Endothelial cell (in vitro differentiated cells): ENCODE measurements around the gene AGPAT2. TPM values are rescaled to one million over a fixed set of nuclear protein-coding genes. Genes with fewer than 3 reads are reported as not detected.

ENCODE experiments used
- DNase-seq: peaks from one replicate; pipeline ENCODE4 v3.0.0; 2021; ENCODE audit warnings: low spot score
- H3K27ac Mint-ChIP-seq: one replicate; pipeline ENCODE4 v1.8.0; 2021; ENCODE audit warnings: mixed read lengths, inconsistent platforms; ENCODE audit not compliant: unreplicated experiment
- H3K27me3 Mint-ChIP-seq: one replicate; pipeline ENCODE4 v1.8.0; 2021; ENCODE audit warnings: mild to moderate bottlenecking, moderate library complexity, mixed read lengths, inconsistent platforms; ENCODE audit not compliant: unreplicated experiment
- H3K36me3 Mint-ChIP-seq: one replicate; pipeline ENCODE4 v1.8.0; 2021; ENCODE audit warnings: mild to moderate bottlenecking, low read depth, mixed read lengths, inconsistent platforms; ENCODE audit not compliant: unreplicated experiment
- H3K4me1 Mint-ChIP-seq: one replicate; pipeline ENCODE4 v1.8.0; 2021; ENCODE audit warnings: mild to moderate bottlenecking, mixed read lengths, inconsistent platforms; ENCODE audit not compliant: unreplicated experiment
- H3K4me3 Mint-ChIP-seq: one replicate; pipeline ENCODE4 v1.8.0; 2021; ENCODE audit warnings: mild to moderate bottlenecking, mixed read lengths, inconsistent platforms; ENCODE audit not compliant: unreplicated experiment
- H3K9me3 Mint-ChIP-seq: one replicate; pipeline ENCODE4 v1.8.0; 2021; ENCODE audit warnings: mixed read lengths, inconsistent platforms; ENCODE audit not compliant: unreplicated experiment
- CTCF ChIP-seq: fragments of 200-600 bp; sonication (generic); IDR thresholded peaks from one replicate; pipeline ENCODE4 v1.5.0; 2021; ENCODE audit warnings: antibody characterized with exemption; ENCODE audit not compliant: unreplicated experiment
- long read RNA-seq: library from polyadenylated mRNA; unstranded; transcript quantifications from one replicate; pipeline ENCODE4 v2.0.0, GENCODE V29; 2020; ENCODE audit not compliant: unreplicated experiment
- total RNA-seq: library from RNA; stranded (reverse); fragmentation: NEBNext Ultra II Directional; extraction: Animal tissue kit (Norgen Biotek cat#: 25700); gene quantifications from one replicate; pipeline ENCODE4 v1.2.1, GENCODE V29; 2021; ENCODE audit not compliant: unreplicated experiment

AGPAT2 gene
- 38.9 TPM for total RNA-seq
- long read RNA-seq, transcript AGPAT2-202 (6 exons, 1,512 nt): major isoform, 71 of 77 reads
- long read RNA-seq, partial matches to known transcripts: 1 of 77 reads
- long read RNA-seq, other reads (novel, unspliced or antisense): 4 of 77 reads

- peak; percentile 58 for DNase-seq
- TF ChIP-seq CTCF: no peak
- Mint-ChIP-seq H3K4me1 (peaks cover 3% of the 10 kb centered on the region), H3K27ac (peak within 1 kb of the TSS; percentile 67), H3K36me3 (peaks cover 5% of the 10 kb centered on the region), H3K9me3 (no peaks in the 10 kb centered on the region), H3K4me3 (peak within 1 kb of the TSS; percentile 92), H3K27me3 (peaks cover 38% of the 10 kb centered on the region)
These were observed at the start of gene AGPAT2 for GRCh38 chr9:136686794-136687711. TSS of gene AGPAT2 (minus strand) at chr9:136687457. CDS start at chr9:136687357, 100 bp downstream.

DNA sequence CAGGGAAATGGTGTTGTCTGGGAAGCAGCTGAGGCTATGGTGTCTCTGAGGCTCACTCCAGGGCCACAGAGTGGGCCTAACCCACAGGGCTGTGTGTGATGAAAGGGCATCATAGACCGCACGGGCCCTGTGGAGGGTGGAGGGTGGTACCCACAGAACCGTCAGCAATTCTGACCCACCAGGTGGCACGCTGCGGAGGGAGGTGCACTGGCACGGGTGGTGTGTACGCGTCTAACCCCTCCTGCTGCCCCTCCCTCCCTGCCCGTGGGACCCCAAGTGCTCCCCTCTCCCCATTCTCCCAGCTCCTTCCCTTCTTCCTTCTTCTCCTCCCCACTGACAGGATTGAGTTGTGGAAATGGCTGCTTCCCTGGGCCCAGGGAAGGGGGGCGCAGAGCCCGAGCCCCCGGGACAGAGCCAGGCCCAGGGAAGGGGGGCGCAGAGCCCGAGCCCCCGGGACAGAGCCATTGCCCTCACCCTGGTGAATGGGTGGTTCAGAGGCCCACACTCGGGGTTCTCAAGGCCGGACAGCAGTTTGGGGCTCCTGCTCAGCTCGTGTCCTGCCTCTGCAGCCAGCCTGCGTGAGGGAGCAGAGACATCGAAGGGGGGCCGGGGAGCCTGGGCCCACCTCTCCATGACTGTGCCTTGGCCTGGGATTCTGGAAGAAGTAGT lies 48.7 kb upstream of the AGPAT2 start:
- no peak for TF ChIP-seq CTCF
- DNase-seq: no peak
- Mint-ChIP-seq H3K36me3 (no peaks in the 10 kb centered on the region), H3K4me3 (no peak overlapping the region), H3K4me1 (no peaks in the 10 kb centered on the region), H3K27ac (no peak overlapping the region), H3K27me3 (peaks cover 11% of the 10 kb centered on the region), H3K9me3 (no peaks in the 10 kb centered on the region)

GRCh38 chr9:136734837-136735496 lies 47.7 kb upstream of the AGPAT2 start:
- Mint-ChIP-seq H3K4me1 (no peaks in the 10 kb centered on the region), H3K36me3 (no peaks in the 10 kb centered on the region), H3K4me3 (no peak overlapping the region), H3K27me3 (peaks cover 16% of the 10 kb centered on the region), H3K27ac (no peak overlapping the region), H3K9me3 (no peaks in the 10 kb centered on the region)
- DNase-seq: no peak
- no peak for TF ChIP-seq CTCF

GRCh38 chr9:136733611-136734010 lies 46.4 kb upstream of the AGPAT2 start:
- no peaks in the 10 kb centered on the region for H3K4me1 Mint-ChIP-seq
- no peak for DNase-seq
- H3K36me3 Mint-ChIP-seq: peaks cover 3% of the 10 kb centered on the region
- peaks cover 17% of the 10 kb centered on the region for H3K27me3 Mint-ChIP-seq
- H3K4me3 Mint-ChIP-seq: no peak overlapping the region
- no peak for TF ChIP-seq CTCF
- H3K27ac Mint-ChIP-seq: no peak overlapping the region
- no peaks in the 10 kb centered on the region for H3K9me3 Mint-ChIP-seq
